ENCODE data around the gene GNPTG. TPM values are rescaled to one million over a fixed set of nuclear protein-coding genes. Genes with fewer than 3 reads are reported as not detected.
A peak's percentile ranks its signal among the peaks of the same experiment; 100 is the strongest.

The GNPTG gene
- total and polyA plus RNA-seq, 9 of the 15 experiments (the other 6 are each of a cell fraction or from before 2014, with no cell fraction given), result 0.69 to 33.3 (median 13.6) TPM

GRCh38 chr16:1331712-1332617, 19.8 kb upstream of the GNPTG start (continued):
- TF ChIP-seq ESRRB (CRISPR knock-in tag; IDR thresholded peaks at IDR 0.05; ENCODE audit: borderline replicate concordance), result no peak
- TF ChIP-seq MEF2A (IDR thresholded peaks at IDR 0.05; ENCODE audit: control insufficient read depth, low read depth, low read length), result no peak
- no peak for TF ChIP-seq PTRF (tag; IDR thresholded peaks at IDR 0.05)
- TF ChIP-seq NCOA2 (IDR thresholded peaks at IDR 0.05; ENCODE audit: partially characterized antibody in 2 of 2), result no peak
- no peak for TF ChIP-seq ZNF280B (CRISPR knock-in tag; IDR thresholded peaks at IDR 0.05)
- no peak for TF ChIP-seq ZC3H11A (IDR thresholded peaks at IDR 0.05; ENCODE audit: low read depth, low read length)
- TF ChIP-seq L3MBTL2 (IDR thresholded peaks at IDR 0.05), result no peak
- no peak for TF ChIP-seq ZSCAN29 (IDR thresholded peaks at IDR 0.05)
- TF ChIP-seq HOXB6 (CRISPR knock-in tag; IDR thresholded peaks at IDR 0.05; ENCODE audit: borderline replicate concordance), result no peak
- TF ChIP-seq CTBP1 (IDR thresholded peaks at IDR 0.05; ENCODE audit: borderline replicate concordance), result 0 out of 2 replicates have a peak, but pooled peaks have one; percentile 15
- TF ChIP-seq TARDBP (IDR thresholded peaks at IDR 0.05), result no peak
- no peak for TF ChIP-seq NR2F6 (CRISPR knock-in tag; IDR thresholded peaks at IDR 0.05)
- TF ChIP-seq SNRNP70 (optimal IDR thresholded peaks at IDR 0.05; ENCODE audit: low read depth, low read length), result no peak
- no peak for TF ChIP-seq PATZ1 (CRISPR knock-in tag; IDR thresholded peaks at IDR 0.05; ENCODE audit: borderline replicate concordance)
- no peak for TF ChIP-seq ZNF165 (CRISPR knock-in tag; IDR thresholded peaks at IDR 0.05; ENCODE audit: borderline replicate concordance)
- no peak for TF ChIP-seq ZNF444 (CRISPR knock-in tag; IDR thresholded peaks at IDR 0.05)
- peak; percentile 41 for TF ChIP-seq TAF1 (IDR thresholded peaks at IDR 0.05; ENCODE audit: control insufficient read depth, extremely low read depth, insufficient read depth, low read length, severe bottlenecking)
- no peak for TF ChIP-seq NCOA6 (IDR thresholded peaks at IDR 0.05)
- no peak for TF ChIP-seq FOXM1 (IDR thresholded peaks at IDR 0.05; ENCODE audit: low read depth)
- no peak for TF ChIP-seq FOXM1 (CRISPR knock-in tag; IDR thresholded peaks at IDR 0.05; ENCODE audit: low read depth)
- TF ChIP-seq POLR2AphosphoS5 (IDR thresholded peaks at IDR 0.05; ENCODE audit: control insufficient read depth, insufficient read depth, low read depth, low read length), result peak; percentile 36; the same call in 1 of the 2 replicates
- TF ChIP-seq CEBPB (tag; IDR thresholded peaks at IDR 0.05), result no peak
- TF ChIP-seq FOXA3 (CRISPR knock-in tag; conservative IDR thresholded peaks at IDR 0.05 in 1 of 2, IDR thresholded peaks at IDR 0.05 in 1 of 2), result peak in 1 of 2 experiments; percentile 35; a peak in 1 of 4 replicates
- no peak for TF ChIP-seq PRMT5 (CRISPR knock-in tag; IDR thresholded peaks at IDR 0.05)
- no peak for TF ChIP-seq NFIC (IDR thresholded peaks at IDR 0.05)
- TF ChIP-seq RBM34 (IDR thresholded peaks at IDR 0.05; ENCODE audit: borderline replicate concordance, insufficient read depth, low read length), result no peak
- no peak for TF ChIP-seq SNAPC5 (CRISPR knock-in tag; IDR thresholded peaks at IDR 0.05)
